Skeletal muscle satellite cell (primary cell): ENCODE measurements around the gene VWA1.

Experiments used
- H3K27me3 ChIP-seq: 2 replicates; pipeline ENCODE4 v1.7.0; 2013; ENCODE audit warnings: low read length; ENCODE audit not compliant: control insufficient read depth, insufficient read depth
- H3K36me3 ChIP-seq: 2 replicates; pipeline ENCODE4 v1.7.0; 2013; ENCODE audit warnings: mild to moderate bottlenecking, control low read depth, low read length; ENCODE audit not compliant: insufficient read depth
- H3K4me1 ChIP-seq: 2 replicates; pipeline ENCODE4 v1.7.0; 2013; ENCODE audit warnings: low read length; ENCODE audit not compliant: control insufficient read depth, insufficient read depth
- H3K4me2 ChIP-seq: 2 replicates; pipeline ENCODE4 v1.7.0; 2013; ENCODE audit warnings: mild to moderate bottlenecking, low read length
- H3K4me3 ChIP-seq: 2 replicates; pipeline ENCODE4 v1.7.0; 2013; ENCODE audit warnings: low read length
- H3K9ac ChIP-seq: 2 replicates; pipeline ENCODE4 v1.7.0; 2013; ENCODE audit warnings: mild to moderate bottlenecking, low read depth, low read length, moderate library complexity
- H3K9me3 ChIP-seq: replicated peaks from 2 replicates; pipeline ENCODE4 v1.7.0; 2013; ENCODE audit warnings: mild to moderate bottlenecking, control low read depth, low read length

The VWA1 gene

GRCh38 chr1:1433804-1434130 is 1.7 kb upstream of the VWA1 start:
- H3K9ac ChIP-seq = no peak overlapping the region
- H3K4me3 ChIP-seq = no peak overlapping the region
- H3K36me3 ChIP-seq = no peaks in the 10 kb centered on the region
- H3K27me3 ChIP-seq = peaks cover 21% of the 10 kb centered on the region
- H3K4me2 ChIP-seq = no peak overlapping the region
- no peaks in the 10 kb centered on the region for H3K9me3 ChIP-seq
- peaks cover 50% of the 10 kb centered on the region for H3K4me1 ChIP-seq

GRCh38 chr1:1434131-1434823 is 1.2 kb upstream of the VWA1 start:
- H3K4me3 ChIP-seq = no peak overlapping the region
- no peaks in the 10 kb centered on the region for H3K9me3 ChIP-seq
- H3K9ac ChIP-seq = no peak overlapping the region
- H3K4me2 ChIP-seq = no peak overlapping the region
- H3K27me3 ChIP-seq = peaks cover 21% of the 10 kb centered on the region
- peaks cover 50% of the 10 kb centered on the region for H3K4me1 ChIP-seq
- no peaks in the 10 kb centered on the region for H3K36me3 ChIP-seq

GRCh38 chr1:1434824-1435105 is 725 bp upstream of the VWA1 start:
- Histone ChIP-seq H3K27me3 (peaks cover 21% of the 10 kb centered on the region), H3K4me3 (no peak overlapping the region), H3K9me3 (no peaks in the 10 kb centered on the region), H3K4me1 (peaks cover 50% of the 10 kb centered on the region), H3K9ac (no peak overlapping the region), H3K36me3 (no peaks in the 10 kb centered on the region), H3K4me2 (peak overlapping the region; percentile 84)

GRCh38 chr1:1435911-1436629 is 580 bp downstream of the VWA1 start:
- Histone ChIP-seq H3K9ac (peak overlapping the region; percentile 30), H3K4me1 (peaks cover 43% of the 10 kb centered on the region), H3K27me3 (peaks cover 21% of the 10 kb centered on the region), H3K4me2 (peak overlapping the region; percentile 84), H3K36me3 (no peaks in the 10 kb centered on the region), H3K9me3 (no peaks in the 10 kb centered on the region), H3K4me3 (peak overlapping the region; percentile 66)

GRCh38 chr1:1436630-1437032 is 1.1 kb downstream of the VWA1 start:
- H3K9ac ChIP-seq = no peak overlapping the region

GRCh38 chr1:1437033-1437903 is 1.8 kb downstream of the VWA1 start:
- H3K27me3 ChIP-seq = peaks cover 22% of the 10 kb centered on the region
- H3K4me3 ChIP-seq = no peak overlapping the region
- H3K36me3 ChIP-seq = no peaks in the 10 kb centered on the region
- H3K4me2 ChIP-seq = no peak overlapping the region
- H3K4me1 ChIP-seq = peaks cover 36% of the 10 kb centered on the region
- no peaks in the 10 kb centered on the region for H3K9me3 ChIP-seq
- H3K9ac ChIP-seq = no peak overlapping the region

More at GRCh38 chr1:1436630-1437032, 1.1 kb downstream of the VWA1 start:
- peaks cover 43% of the 10 kb centered on the region for H3K4me1 ChIP-seq
- no peak overlapping the region for H3K4me2 ChIP-seq
- H3K9me3 ChIP-seq = no peaks in the 10 kb centered on the region
- H3K27me3 ChIP-seq = peaks cover 21% of the 10 kb centered on the region
- no peaks in the 10 kb centered on the region for H3K36me3 ChIP-seq
- no peak overlapping the region for H3K4me3 ChIP-seq

- no peaks in the 10 kb centered on the region for H3K9me3 ChIP-seq
- H3K9ac ChIP-seq = no peak overlapping the region
- peaks cover 32% of the 10 kb centered on the region for H3K4me1 ChIP-seq
- no peak overlapping the region for H3K4me3 ChIP-seq
- no peak overlapping the region for H3K4me2 ChIP-seq
- H3K27me3 ChIP-seq = peaks cover 27% of the 10 kb centered on the region
- no peaks in the 10 kb centered on the region for H3K36me3 ChIP-seq
Measured at GRCh38 chr1:1437904-1438376, 2.5 kb downstream of the VWA1 start.

- Histone ChIP-seq H3K27me3 (peaks cover 27% of the 10 kb centered on the region), H3K9me3 (no peaks in the 10 kb centered on the region), H3K4me2 (no peak overlapping the region), H3K4me1 (peaks cover 23% of the 10 kb centered on the region), H3K9ac (no peak overlapping the region), H3K36me3 (no peaks in the 10 kb centered on the region), H3K4me3 (no peak overlapping the region)
Measured at GRCh38 chr1:1438531-1439381, 3.3 kb downstream of the VWA1 start.

GRCh38 chr1:1439546-1440261 is 4.2 kb downstream of the VWA1 start:
- Histone ChIP-seq H3K36me3 (no peaks in the 10 kb centered on the region), H3K4me3 (no peak overlapping the region), H3K9me3 (no peaks in the 10 kb centered on the region), H3K4me1 (peaks cover 17% of the 10 kb centered on the region), H3K9ac (no peak overlapping the region), H3K27me3 (peaks cover 30% of the 10 kb centered on the region), H3K4me2 (no peak overlapping the region)

GRCh38 chr1:1440262-1441001 is 4.9 kb downstream of the VWA1 start:
- H3K9me3 ChIP-seq = no peaks in the 10 kb centered on the region
- no peak overlapping the region for H3K4me3 ChIP-seq
- H3K9ac ChIP-seq = no peak overlapping the region

More at GRCh38 chr1:1440262-1441001, 4.9 kb downstream of the VWA1 start:
- Histone ChIP-seq H3K4me2 (no peak overlapping the region), H3K4me1 (peaks cover 13% of the 10 kb centered on the region), H3K36me3 (no peaks in the 10 kb centered on the region), H3K27me3 (peaks cover 26% of the 10 kb centered on the region)
